Esophagus squamous epithelium (tissue), 4 donors: ENCODE data around the gene EGLN1.

ENCODE experiments used
- POLR2A ChIP-seq, 4 donors: fragments of 450-650 bp; IDR thresholded peaks; one replicate each; pipeline ENCODE4 v1.6.1; 2017; ENCODE audit warnings: antibody characterized with exemption in 4 of 4, mild to moderate bottlenecking in 4 of 4, moderate library complexity in 3 of 4
- TF ChIP-seq, protein P1 (sequence below), 6 experiments: fragments of 450-650 bp in 4 of 6; fragments of 200-600 bp in 2 of 6; sonication (generic) in 2 of 6; IDR thresholded peaks; one replicate each; pipeline ENCODE4 v1.5.1; 2016 to 2019; ENCODE audit warnings: antibody characterized with exemption in 6 of 6, mild to moderate bottlenecking in 4 of 6, moderate library complexity in 4 of 6

DNA sequence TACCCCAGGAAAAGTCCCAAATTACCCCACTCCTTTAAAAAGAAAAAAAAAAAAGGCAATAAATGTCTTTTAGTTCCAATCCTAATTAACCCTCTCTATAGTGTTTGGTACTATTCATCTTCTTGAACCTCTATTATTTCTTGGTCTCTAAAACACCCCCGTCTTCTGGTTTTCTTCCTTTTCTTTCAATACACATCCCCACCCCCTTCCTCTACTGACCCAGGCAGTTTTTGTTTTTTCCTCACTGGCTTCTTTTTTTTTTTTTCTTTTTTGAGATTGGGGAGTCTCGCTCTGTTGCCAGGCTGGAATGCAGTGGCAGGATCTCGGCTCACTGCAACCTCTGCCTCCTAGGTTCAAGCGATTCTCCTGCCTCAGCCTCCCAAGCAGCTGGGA lies 26.1 kb downstream of the EGLN1 start:
- TF ChIP-seq, protein P1, sequence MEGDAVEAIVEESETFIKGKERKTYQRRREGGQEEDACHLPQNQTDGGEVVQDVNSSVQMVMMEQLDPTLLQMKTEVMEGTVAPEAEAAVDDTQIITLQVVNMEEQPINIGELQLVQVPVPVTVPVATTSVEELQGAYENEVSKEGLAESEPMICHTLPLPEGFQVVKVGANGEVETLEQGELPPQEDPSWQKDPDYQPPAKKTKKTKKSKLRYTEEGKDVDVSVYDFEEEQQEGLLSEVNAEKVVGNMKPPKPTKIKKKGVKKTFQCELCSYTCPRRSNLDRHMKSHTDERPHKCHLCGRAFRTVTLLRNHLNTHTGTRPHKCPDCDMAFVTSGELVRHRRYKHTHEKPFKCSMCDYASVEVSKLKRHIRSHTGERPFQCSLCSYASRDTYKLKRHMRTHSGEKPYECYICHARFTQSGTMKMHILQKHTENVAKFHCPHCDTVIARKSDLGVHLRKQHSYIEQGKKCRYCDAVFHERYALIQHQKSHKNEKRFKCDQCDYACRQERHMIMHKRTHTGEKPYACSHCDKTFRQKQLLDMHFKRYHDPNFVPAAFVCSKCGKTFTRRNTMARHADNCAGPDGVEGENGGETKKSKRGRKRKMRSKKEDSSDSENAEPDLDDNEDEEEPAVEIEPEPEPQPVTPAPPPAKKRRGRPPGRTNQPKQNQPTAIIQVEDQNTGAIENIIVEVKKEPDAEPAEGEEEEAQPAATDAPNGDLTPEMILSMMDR (IDR thresholded peaks at IDR 0.05) = no peak
- TF ChIP-seq POLR2A (IDR thresholded peaks at IDR 0.05) = no peak
